ENCODE measurements around the gene IGFBP3. TPM values are rescaled to one million over a fixed set of nuclear protein-coding genes. Genes with fewer than 3 reads are reported as not detected.
A peak's percentile ranks its signal among the peaks of the same experiment; 100 is the strongest.

The IGFBP3 gene
- total and polyA plus RNA-seq, 2 of the 13 experiments (the other 11 are each of a cell fraction or from before 2014, with no cell fraction given): 57.5 TPM; not detected in 1

- no peak for TF ChIP-seq MYNN (CRISPR knock-in tag; IDR thresholded peaks at IDR 0.05; ENCODE audit: low read depth)
- 0 out of 2 replicates have a peak, but pooled peaks have one; percentile 86 for TF ChIP-seq STAT6 (CRISPR knock-in tag; IDR thresholded peaks at IDR 0.05; ENCODE audit: borderline replicate concordance)
- TF ChIP-seq E2F5 (CRISPR knock-in tag; conservative IDR thresholded peaks at IDR 0.05): no peak
- TF ChIP-seq ZSCAN12 (CRISPR knock-in tag; IDR thresholded peaks at IDR 0.05): peak; percentile 44; the same call in 1 of the 2 replicates
- TF ChIP-seq, protein P1, sequence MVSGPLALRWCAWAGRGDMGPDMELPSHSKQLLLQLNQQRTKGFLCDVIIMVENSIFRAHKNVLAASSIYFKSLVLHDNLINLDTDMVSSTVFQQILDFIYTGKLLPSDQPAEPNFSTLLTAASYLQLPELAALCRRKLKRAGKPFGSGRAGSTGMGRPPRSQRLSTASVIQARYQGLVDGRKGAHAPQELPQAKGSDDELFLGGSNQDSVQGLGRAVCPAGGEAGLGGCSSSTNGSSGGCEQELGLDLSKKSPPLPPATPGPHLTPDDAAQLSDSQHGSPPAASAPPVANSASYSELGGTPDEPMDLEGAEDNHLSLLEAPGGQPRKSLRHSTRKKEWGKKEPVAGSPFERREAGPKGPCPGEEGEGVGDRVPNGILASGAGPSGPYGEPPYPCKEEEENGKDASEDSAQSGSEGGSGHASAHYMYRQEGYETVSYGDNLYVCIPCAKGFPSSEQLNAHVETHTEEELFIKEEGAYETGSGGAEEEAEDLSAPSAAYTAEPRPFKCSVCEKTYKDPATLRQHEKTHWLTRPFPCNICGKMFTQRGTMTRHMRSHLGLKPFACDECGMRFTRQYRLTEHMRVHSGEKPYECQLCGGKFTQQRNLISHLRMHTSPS (CRISPR knock-in tag; IDR thresholded peaks at IDR 0.05; ENCODE audit: low read depth): no peak
- TF ChIP-seq ZSCAN25 (CRISPR knock-in tag; IDR thresholded peaks at IDR 0.05): no peak
- TF ChIP-seq ZNF639 (CRISPR knock-in tag; conservative IDR thresholded peaks at IDR 0.05): no peak
- TF ChIP-seq TBL1XR1 (IDR thresholded peaks at IDR 0.05; ENCODE audit: borderline replicate concordance, low read length, partially characterized antibody): peak; percentile 21
- TF ChIP-seq, protein P2, sequence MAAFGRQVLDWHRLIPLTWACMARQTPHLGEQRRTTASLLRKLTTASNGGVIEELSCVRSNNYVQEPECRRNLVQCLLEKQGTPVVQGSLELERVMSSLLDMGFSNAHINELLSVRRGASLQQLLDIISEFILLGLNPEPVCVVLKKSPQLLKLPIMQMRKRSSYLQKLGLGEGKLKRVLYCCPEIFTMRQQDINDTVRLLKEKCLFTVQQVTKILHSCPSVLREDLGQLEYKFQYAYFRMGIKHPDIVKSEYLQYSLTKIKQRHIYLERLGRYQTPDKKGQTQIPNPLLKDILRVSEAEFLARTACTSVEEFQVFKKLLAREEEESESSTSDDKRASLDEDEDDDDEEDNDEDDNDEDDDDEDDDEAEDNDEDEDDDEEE (CRISPR knock-in tag; IDR thresholded peaks at IDR 0.05): no peak
- TF ChIP-seq AFF4 (CRISPR knock-in tag; IDR thresholded peaks at IDR 0.05): peak; percentile 83; the same call in 1 of the 2 replicates
- TF ChIP-seq ZNF546 (CRISPR knock-in tag; conservative IDR thresholded peaks at IDR 0.05): no peak
- TF ChIP-seq ZNF672 (CRISPR knock-in tag; IDR thresholded peaks at IDR 0.05): no peak
- peak; percentile 50; the same call in 1 of the 2 replicates for TF ChIP-seq SALL1 (CRISPR knock-in tag; IDR thresholded peaks at IDR 0.05)
- no peak; the same call in 1 of the 2 replicates for TF ChIP-seq REL (CRISPR knock-in tag; conservative IDR thresholded peaks at IDR 0.05)
- peak; percentile 38; the same call in 1 of the 2 replicates for TF ChIP-seq ZSCAN20 (CRISPR knock-in tag; IDR thresholded peaks at IDR 0.05; ENCODE audit: borderline replicate concordance)
- TF ChIP-seq ZFP90 (CRISPR knock-in tag; IDR thresholded peaks at IDR 0.05; ENCODE audit: borderline replicate concordance): 0 out of 2 replicates have a peak, but pooled peaks have one; percentile 56
- no peak for TF ChIP-seq ZNF124 (CRISPR knock-in tag; IDR thresholded peaks at IDR 0.05)
These were observed 27.6 kb downstream of the IGFBP3 start (continued) for GRCh38 chr7:45893374-45893995.

Data from HepG2 (cell line).